Upper lobe of left lung (tissue), 4 donors: ENCODE results near the gene TAF4.
"Not testable (repeated sequence)": the region's sequence is repeated elsewhere in the genome, so short reads cannot be mapped to it uniquely, and the experiment has no call there.

Experiments used
- CTCF ChIP-seq, 6 experiments: fragments of 450-650 bp in 4 of 6; fragments of 200-600 bp in 2 of 6; sonication (generic) in 2 of 6; IDR thresholded peaks; one replicate each; pipeline ENCODE4 v1.5.1; 2016 to 2019; ENCODE audit warnings: antibody characterized with exemption in 6 of 6
- EP300 ChIP-seq, 4 donors: sonication (generic); formaldehyde crosslinking; IDR thresholded peaks; one replicate each; pipeline ENCODE4 v1.5.1; 2017; ENCODE audit warnings: antibody characterized with exemption in 4 of 4, control low read depth in 2 of 4
- POLR2A ChIP-seq, 4 donors: fragments of 450-650 bp; IDR thresholded peaks; one replicate each; pipeline ENCODE4 v1.5.1; 2016 to 2017; ENCODE audit warnings: antibody characterized with exemption in 4 of 4, mild to moderate bottlenecking in 2 of 4
- POLR2AphosphoS5 ChIP-seq, 2 donors: sonication (generic); formaldehyde crosslinking; IDR thresholded peaks; one replicate each; pipeline ENCODE4 v1.5.1; 2017; ENCODE audit warnings: antibody characterized with exemption in 2 of 2

GRCh38 chr20:61945495-61945894 is 120.2 kb downstream of the TAF4 start:
- TF ChIP-seq CTCF, POLR2A, POLR2AphosphoS5, EP300 (IDR thresholded peaks at IDR 0.05): not testable (repeated sequence)
